ENCODE data around the gene OR52E5. TPM values are rescaled to one million over a fixed set of nuclear protein-coding genes. Genes with fewer than 3 reads are reported as not detected.

Gene OR52E5
- total RNA-seq (not detected), polyA plus RNA-seq (not detected)
- long read RNA-seq, donor 1: 0 reads
- long read RNA-seq, donor 2, partial matches to known transcripts: 7 of 13 reads
- long read RNA-seq, donor 2, other reads (novel, unspliced or antisense): 6 of 13 reads
- long read RNA-seq, donor 3: 0 reads

- 83 to 91% (median 86%) methylated on average over 3 of the region's 3 CpGs for WGBS, 3 donors
- no peak within 1 kb of the TSS for H3K4me3 ChIP-seq
- H3K4me1 ChIP-seq (ENCODE audit: insufficient read depth): no peaks in the 10 kb centered on the region
- H3K27me3 ChIP-seq: no peaks in the 10 kb centered on the region
- H3K36me3 ChIP-seq: no peaks in the 10 kb centered on the region
- no peak within 1 kb of the TSS for H3K27ac ChIP-seq
- no peak for TF ChIP-seq EP300 (IDR thresholded peaks at IDR 0.05)
- no peak for TF ChIP-seq POLR2A (IDR thresholded peaks at IDR 0.05)
- no peak for TF ChIP-seq CTCF (IDR thresholded peaks at IDR 0.05)
- no peaks in the 10 kb centered on the region for H3K9me3 ChIP-seq
- intact Hi-C loops (cut with DNase I): no loop called here
- no peak for DNase-seq
Measured at GRCh38 chr11:5892908-5893307, at the start of gene OR52E5. Gene OR52E5 (plus strand): TSS chr11:5893208. CDS start chr11:5900777, 7,569 bp downstream.

- 48 to 70% (median 59%) methylated on average over 1 of the region's 1 CpG for WGBS, 3 donors
- Histone ChIP-seq H3K27ac (no peak overlapping the region), H3K9me3 (no peaks in the 10 kb centered on the region), H3K4me1 (ENCODE audit: insufficient read depth) (no peaks in the 10 kb centered on the region), H3K27me3 (no peaks in the 10 kb centered on the region), H3K4me3 (no peak overlapping the region), H3K36me3 (no peaks in the 10 kb centered on the region)
- intact Hi-C loops (cut with DNase I): no loop called here
- no peak for DNase-seq
- TF ChIP-seq EP300 (IDR thresholded peaks at IDR 0.05) (no peak), CTCF (IDR thresholded peaks at IDR 0.05) (no peak), POLR2A (IDR thresholded peaks at IDR 0.05) (no peak)
Measured at GRCh38 chr11:5846701-5847100, 46.3 kb upstream of the OR52E5 start.

- H3K4me3 ChIP-seq: no peak overlapping the region
- no peaks in the 10 kb centered on the region for H3K9me3 ChIP-seq
- DNase-seq: no peak
- H3K27ac ChIP-seq: no peak overlapping the region
- intact Hi-C loops (cut with DNase I): no loop called here
- H3K4me1 ChIP-seq (ENCODE audit: insufficient read depth): no peaks in the 10 kb centered on the region
- no peaks in the 10 kb centered on the region for H3K36me3 ChIP-seq
- H3K27me3 ChIP-seq: no peaks in the 10 kb centered on the region
- TF ChIP-seq CTCF (IDR thresholded peaks at IDR 0.05) (no peak), POLR2A (IDR thresholded peaks at IDR 0.05) (no peak), EP300 (IDR thresholded peaks at IDR 0.05) (no peak)
Measured at GRCh38 chr11:5847711-5848110, 45.3 kb upstream of the OR52E5 start.

- 79 to 92% (median 85%) methylated on average over 1 of the region's 1 CpG for WGBS, 3 donors
- Histone ChIP-seq H3K27ac (no peak overlapping the region), H3K27me3 (no peaks in the 10 kb centered on the region), H3K9me3 (no peaks in the 10 kb centered on the region), H3K4me3 (no peak overlapping the region), H3K4me1 (ENCODE audit: insufficient read depth) (no peaks in the 10 kb centered on the region), H3K36me3 (no peaks in the 10 kb centered on the region)
- TF ChIP-seq POLR2A (IDR thresholded peaks at IDR 0.05) (no peak), CTCF (IDR thresholded peaks at IDR 0.05) (no peak), EP300 (IDR thresholded peaks at IDR 0.05) (no peak)
- intact Hi-C loops (cut with DNase I): no loop called here
- no peak for DNase-seq
Measured at GRCh38 chr11:5851002-5851401, 42.0 kb upstream of the OR52E5 start.
